ENCODE data around the gene PDHB. TPM values are rescaled to one million over a fixed set of nuclear protein-coding genes. Genes with fewer than 3 reads are reported as not detected.
"Not testable (repeated sequence)": the region's sequence is repeated elsewhere in the genome, so short reads cannot be mapped to it uniquely, and the experiment has no call there.

Gene PDHB
- total RNA-seq = 52.6 TPM

DNA sequence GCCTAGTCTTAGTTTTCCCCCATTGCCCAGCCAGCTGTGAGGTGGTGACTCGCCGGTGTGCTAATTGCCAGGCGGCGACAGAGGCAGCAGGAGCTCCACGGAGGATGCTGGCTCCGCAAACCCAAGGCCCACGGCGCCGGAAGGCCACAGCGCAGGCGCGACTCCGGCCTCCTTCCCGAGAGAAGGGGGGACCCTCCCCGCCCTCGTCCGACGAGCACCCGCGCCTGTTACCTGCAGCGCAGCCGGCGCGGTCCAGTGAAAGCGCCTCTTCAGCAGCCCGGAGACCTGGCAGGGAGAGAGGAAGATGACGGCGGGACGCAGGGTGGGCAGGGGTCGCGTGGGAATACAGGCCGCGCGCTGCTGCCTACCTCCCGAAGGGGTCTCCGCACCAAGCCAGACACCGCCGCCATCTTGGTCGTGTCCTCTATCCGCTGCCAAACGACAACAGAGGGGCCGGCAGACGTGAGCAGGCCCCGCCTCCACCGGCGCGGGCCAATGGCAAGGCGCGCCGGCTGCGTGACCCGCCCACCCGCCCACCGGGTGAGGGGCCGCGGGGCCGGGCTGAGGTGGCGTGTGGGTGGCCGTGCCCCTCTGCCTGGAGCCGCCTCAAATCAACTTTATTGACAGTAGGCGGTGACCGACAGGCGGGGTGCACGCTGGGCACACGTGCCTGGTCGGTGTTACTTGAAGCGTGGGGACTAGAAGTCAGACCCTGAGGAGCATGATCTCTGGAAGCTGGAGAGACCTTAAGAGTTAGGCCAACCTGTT is at the start of gene PDHB:
TSS of gene PDHB (minus strand) at position 433 of the 768 bp plus-strand sequence. CDS start at position 410, 23 bp downstream.
- ATAC-seq = peak; percentile 96

DNA sequence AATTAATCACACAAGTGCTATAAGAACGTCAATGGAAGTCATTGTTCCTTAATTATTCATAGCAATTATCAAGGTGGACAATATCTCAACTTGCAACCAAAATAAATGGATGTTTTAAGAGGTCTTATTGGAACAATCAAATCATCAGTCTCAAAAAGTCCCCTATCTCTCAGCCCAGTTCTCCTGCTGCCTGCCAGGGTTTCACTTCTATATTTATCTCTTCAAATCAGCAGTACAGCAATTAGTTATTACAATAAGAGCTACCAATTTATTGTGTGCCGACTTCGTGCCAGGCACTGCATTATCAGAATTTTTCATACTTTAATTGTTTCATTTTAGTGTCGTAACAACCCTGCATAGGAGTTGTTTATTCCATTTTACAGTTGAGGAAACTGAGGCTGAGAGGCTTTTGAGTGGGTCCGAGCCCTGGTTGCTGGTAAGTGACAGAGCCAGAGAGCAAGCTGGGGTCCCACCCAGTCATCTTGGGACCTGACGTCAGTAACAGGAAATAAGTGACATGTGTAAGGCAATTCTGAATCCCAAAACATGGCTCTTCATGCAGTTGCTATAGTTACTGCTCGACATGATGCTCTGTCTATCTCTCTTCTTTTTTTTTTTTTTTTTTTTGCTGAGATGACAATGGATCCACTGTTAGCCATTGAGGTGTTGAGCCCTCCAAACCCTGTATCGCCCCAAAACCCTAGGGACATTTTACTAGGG is 49.4 kb upstream of the PDHB start:
- no peak for ATAC-seq

DNA sequence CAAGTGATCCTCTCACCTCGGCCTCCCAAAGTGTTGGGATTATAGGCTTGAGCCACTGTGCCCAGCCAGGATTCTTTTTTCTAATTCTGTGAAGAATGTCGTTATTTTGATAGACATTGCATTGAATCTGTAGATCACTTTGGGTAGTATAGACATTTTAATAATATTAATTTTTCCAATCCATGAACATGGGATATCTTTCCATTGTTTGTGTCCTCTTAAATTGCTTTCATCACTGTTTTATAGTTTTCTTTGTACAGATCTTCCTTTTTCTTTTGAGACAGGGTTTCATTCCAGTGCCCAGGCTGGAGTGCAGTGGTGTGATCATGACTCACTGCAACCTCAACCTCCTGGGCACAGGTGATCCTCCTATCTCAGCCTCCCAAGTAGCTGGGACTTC is 46.7 kb upstream of the PDHB start:
- ATAC-seq = no peak

DNA sequence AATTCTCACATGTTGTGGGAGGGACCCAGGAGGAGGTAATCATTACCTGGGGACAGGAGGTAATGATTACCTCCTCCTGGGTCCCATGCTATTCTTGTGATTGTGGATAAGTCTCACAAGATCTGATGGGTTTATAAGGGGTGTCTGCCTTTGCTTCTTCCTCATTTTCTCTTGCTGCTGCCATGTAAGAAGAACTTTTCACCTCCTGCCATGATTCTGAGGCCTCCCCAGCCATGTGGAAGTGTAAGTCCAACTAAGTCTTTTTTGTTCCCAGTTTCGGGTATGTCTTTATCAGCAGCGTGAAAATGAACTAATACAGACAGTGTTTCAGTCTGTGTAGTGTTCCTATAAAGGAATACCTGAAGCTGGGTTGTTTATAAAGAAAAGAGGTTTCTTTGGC is 45.1 kb upstream of the PDHB start:
- no peak for ATAC-seq

DNA sequence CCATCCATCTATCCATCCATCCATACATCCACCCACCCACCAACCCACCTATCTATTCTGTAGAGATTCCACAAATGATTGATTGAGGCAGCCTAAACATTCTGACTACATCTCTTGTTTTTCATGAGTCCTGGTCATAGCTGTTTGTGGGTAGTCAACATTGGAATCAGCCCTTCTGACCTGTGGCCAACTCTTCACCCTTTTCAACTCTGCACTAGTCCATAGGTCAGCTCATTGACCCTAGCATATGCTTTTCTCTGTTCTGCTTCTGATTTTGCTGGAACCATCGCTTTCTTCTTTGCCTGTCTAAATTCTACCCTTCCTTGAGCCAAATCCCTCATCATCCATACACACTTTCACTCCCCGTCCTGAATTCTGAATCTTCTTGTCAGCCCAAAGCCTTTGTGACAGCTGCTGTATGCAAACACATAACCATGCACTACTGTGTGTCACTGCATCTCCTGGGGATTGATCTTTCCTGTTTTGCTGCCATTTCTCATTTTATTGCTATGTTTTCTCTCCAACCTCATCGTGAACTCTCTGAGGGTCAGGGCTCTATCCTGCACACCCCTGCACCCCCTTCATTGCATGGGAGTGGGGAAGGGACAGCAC is 41.4 kb upstream of the PDHB start:
- no peak for ATAC-seq

DNA sequence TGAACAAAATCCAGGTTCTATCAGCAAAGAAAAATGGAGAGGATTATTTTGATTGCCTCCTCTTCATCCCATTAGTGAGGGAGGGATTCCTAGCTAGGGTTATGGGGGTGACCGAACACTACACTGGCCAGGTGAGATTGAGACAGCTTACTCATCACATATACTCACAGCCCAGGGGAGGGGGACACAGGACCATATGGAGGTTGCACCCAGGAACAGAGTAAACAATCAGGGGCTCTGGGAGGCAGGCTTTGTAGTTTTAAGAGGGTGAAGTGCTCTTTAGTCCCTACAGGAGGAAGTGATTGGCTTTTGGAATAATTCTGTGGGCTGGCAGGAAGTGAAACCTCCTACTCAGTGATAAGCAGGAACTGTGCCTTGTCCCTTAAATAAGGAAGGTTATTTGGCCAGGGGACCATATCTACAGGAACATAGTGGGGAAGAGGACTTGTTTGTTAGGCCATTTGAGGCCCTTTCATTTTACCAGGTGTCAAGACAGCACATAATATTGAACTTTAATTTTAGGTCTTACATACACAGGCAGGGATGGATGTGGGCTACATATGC is 40.8 kb upstream of the PDHB start:
- no peak for ATAC-seq

DNA sequence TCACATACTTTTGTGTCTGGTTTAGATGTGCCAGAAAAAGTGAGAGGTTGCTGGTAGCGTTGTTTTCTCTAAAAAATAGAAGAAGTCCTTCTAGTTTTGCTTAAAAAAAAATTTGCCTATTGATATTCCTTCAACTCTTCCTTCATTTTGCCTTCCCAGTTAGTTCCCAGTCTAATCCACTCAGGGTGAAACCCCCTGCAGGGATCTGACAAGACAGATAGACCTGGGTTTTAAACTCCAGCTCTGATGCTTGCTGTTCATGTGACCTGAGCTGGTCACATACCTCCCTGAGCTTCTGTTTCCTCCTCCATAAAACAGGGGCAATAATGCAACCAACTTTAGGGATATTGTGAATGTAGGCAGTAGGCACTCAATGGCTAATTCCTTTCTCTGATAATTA is 39.6 kb upstream of the PDHB start:
- no peak for ATAC-seq

DNA sequence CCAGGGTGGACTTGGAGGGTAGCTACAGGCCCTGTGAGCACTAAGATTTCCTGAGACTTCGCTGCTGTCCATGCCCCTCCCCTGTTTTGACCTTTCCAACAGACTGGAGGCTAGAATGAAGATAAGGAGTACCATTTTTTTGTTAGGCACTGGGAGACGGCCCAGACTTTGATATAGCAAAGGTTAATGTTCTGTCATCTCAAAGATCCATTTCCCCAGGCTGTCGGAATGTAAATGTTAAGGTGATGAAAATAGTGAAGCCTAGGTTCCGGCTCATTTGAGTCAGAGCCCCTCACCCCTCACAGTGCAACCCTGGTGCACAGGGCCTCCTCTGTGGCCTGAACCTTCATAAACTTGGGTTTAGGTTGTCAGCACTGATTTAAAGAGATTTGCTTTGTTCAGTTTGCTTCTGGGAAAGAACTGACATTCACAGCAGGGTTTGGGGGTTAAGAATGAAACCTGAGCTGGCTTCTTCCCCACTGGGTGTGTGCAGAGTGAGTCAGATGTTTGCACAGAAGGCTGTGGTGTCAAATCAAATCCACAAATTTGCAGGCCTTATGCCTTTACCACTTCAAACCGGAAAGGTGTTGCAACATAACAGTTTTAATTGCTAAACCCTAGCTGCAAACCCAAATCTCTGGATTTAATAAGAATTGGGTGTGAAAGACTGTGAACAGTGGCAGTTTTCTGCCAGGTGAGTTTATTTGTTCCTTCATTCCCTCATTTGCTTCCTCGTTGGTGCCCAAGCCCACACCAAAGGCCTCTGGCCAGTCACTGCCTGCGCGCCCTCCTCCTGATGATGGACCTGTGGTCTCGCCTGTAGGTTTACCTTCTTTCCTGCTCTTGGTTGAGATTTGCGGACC is 37.6 kb upstream of the PDHB start:
- peak; percentile 99 for ATAC-seq

DNA sequence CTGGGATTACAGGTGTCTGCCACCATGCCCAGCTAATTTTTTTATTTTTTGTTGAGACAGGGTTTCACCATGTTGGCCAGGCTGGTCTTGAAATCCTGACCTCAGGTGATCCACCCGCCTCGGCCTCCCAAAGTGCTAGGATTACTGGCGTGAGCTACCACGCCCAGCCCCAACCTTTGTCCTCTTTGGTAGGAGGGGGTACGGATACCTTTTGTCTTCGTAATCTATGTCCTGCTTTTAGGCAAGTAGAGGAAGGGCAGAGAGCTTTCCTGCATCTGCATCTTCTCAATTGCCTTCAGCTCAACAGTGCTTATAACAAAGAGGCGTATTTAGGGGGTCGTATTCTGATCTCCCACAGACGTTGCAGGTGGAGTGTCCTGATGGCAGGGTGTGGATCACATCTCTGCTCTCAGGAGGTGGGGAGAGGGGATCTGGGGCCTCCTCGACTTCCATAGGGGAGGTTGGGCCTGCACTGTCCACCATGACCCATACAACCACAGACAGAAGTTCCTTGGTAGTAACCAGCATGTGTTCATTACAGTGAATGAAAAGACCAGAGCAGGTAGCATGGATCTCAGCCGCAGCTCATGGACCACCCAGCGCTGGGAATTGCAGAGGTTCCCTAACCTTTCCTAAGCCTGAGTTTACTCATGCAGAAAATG is 36.9 kb upstream of the PDHB start:
- peak; percentile 5 for ATAC-seq

DNA sequence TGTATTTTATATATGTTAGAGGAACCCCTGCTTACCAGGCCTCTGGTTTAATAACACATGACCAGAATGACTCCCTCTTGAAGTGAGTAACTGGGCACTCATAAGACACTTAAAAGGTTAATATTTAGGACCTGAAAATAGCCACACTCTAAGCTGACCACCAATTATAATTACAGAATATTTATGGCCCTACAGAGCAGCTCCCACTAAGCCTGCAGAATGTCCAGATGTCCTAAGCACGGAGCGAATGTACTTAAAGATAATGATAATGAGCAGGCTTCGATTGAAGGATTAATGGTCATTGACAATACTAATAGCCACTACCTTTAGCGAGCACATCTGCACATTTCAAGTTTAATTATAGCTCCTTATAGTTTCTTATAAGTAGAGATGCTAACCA is 35.5 kb upstream of the PDHB start:
- no peak for ATAC-seq

DNA sequence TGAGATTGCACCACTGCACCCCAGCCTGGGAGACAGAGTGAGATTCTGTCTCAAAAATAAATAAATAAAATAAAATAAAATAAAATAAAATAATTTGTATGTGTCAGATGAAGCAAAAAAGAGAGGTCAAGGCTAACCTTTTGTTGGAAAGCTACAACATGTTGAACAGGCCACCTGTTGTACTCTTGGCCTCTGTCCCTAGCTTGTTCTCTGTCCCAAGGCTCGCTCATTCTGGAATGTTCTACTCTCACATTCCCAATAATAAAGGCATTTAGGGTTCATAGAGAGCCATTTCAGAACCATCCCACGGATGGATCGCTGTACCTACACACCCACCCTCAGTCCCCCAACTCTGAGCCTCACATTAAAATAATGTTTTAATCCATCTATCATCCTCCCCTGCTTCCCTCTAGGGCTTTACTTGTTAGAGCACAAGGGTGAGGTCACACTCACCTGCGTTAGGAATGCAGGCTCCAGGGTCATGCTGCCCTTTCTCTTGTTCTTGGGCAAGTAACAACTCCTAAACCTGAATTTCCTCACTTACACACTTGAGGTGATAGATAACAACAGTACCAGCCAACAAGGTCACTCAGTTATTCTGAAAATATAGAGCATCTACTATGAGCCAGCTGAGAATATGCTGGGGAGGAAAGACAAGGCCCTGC is 33.4 kb upstream of the PDHB start:
- ATAC-seq = no peak

DNA sequence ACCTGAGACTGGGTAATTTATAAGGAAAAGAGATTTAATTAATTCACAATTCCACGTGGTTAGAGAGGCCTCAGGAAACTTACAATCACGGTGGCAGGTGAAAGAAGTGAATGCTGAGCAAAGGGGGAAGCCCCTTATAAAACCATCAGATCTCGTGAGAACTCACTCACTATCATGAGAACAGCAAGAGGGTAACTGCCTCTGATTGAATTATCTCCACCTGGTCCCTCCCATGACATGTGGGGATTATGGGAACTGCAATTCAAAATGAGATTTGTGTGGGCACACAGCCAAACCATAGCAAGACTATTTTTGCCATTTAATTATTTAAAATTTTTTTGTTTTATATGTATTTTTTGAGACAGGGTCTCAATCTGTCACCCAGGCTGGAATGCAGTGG is 31.2 kb upstream of the PDHB start:
- ATAC-seq = no peak

DNA sequence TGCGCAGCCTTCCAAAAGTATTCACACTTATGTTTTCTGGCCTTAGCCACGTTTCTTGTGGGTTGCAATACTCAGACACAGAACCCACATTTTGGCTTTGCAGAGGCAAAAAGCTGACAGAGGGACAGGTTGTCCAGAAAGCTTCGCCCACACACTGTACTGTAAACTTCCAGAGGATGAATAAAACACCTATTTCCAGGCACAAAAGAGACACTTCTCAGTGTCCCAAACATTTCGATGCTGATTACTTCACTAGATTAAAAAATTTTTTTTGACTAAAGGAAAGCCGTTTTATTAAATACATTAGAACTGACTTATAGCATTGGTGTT is 30.3 kb upstream of the PDHB start:
- ATAC-seq = no peak

DNA sequence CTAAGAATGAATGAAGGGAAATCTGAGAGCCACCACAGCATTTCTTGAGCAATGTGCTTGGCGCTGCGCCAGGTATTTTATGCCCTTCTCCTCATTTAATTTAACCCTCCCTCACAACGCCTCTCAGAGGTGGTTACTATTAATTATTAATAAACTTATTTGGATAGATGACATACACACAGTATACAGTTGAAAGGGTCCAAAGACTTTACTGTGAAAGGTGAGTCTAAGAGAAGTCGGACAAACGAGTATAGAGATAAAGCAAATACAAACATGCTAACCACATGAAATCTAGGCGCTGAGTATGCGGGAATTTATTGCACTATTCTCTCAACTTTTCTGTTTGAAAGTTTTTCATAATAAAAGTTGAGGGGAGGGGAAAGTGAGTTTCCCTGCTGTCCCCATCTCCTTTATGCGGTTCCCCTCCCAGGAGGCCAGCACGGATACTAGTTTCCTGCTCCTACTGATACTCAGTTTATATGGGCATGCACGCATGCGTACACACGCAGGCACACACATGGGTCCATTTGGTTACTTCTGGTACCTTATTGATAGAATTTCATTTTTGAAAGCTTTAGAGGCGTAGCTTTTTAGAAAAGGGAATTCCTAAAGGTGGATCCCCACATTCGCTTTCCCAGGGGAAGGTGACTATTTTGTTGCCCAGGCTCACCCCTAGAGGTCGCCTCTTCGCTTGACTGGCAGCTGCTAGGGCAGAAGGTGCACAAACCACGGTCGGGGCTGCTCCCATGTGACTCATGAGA is 29.7 kb upstream of the PDHB start:
- peak; percentile 93 for ATAC-seq

DNA sequence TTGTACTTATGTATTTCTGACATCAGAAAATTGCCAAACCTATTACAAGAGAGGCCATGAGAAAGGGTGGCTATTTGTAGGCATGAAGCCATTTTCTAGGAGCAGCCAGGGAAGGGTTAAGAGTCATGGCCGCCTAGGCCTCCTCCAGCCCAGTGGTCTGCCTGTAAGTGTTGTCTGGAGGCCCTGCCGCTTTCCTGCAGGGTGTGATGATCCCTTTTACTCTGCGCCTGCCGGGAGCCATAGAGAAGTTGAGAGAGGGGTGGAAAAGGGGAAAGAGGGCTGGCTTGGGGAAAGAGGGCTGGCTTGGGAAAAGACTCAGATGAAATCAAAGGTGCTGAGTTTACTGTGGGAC is 29.2 kb upstream of the PDHB start:
- ATAC-seq = no peak

DNA sequence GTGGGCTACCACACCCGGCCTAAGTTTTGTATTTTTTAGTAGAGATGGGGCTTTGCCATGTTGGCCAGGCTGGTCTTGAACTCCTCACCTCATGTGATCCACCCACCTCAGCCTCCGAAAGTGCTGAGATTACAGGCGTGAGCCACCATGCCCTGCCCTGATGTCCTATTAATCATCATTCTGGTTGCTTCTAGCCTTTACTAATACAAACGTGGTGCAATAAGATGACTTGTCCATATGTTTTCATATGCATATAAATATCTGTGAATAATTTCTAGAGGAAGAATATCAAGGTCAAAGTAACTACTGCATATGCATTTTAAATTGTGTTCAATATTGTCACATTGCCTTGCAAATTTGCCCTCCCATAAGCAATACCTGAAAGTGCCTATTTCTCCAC is 25.5 kb upstream of the PDHB start:
- ATAC-seq = peak; percentile 64

DNA sequence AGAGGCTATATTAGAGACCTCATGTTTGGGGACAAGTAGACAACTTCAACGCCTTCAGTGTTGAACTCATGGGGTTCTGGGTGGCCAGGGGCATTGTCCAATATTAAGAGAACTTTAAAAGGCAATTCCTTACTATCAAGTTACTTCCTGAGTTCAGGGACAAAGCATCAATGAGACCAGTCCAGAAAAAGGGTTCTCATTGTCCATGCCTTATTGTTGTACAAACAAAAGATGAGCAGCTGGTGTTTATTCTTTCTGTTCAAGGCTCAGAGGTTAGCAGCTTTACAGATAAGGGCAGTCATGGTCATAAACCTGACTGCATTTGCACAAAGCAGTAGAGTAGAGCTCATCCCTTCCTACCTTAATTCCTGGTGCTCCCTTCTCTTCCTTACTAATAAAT is 18.5 kb upstream of the PDHB start:
- ATAC-seq = no peak

DNA sequence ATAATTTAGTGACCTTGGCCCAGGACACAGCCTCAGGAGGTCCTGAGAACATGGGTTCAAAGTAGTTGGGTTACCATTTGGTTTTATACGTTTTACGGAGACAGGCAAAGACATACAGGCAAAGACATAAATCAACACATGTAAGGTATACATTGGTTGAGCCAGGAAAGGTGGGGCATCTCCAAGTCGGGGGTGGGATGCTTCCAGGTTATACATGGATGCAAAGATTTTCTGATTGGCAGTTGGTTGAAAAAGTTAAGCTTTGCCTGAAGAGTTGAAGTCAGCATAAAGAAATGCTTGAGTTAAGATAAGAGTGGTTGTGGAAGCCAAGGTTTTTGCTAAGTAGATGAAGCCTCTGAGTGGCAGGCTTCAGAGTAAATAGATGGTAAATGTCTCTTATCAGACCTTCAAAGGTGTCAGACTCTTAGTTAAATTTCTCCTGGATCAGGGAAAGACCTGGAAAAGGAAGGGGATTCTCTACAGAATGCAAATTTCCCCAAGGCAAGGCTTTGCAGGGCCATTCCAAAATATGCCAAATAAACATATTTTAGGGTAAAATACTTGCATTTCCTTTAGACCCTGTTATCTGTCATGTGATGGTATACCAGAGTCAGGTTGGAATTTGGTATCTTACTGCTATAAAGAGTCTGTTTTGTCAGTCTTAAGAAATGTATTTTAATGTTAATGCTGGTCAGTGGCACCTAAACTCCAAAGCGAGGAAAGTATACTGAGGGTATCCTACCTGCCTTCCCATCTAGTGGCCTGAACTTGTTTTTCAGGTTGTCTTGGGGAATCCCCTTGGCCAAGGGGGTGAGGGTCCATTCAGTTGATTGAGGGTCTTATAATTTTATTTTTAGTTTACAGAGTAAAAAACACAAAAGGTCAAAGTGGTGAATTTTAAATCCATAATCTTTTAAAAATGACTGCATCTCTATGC is 8.2 kb upstream of the PDHB start:
- ATAC-seq = no peak

DNA sequence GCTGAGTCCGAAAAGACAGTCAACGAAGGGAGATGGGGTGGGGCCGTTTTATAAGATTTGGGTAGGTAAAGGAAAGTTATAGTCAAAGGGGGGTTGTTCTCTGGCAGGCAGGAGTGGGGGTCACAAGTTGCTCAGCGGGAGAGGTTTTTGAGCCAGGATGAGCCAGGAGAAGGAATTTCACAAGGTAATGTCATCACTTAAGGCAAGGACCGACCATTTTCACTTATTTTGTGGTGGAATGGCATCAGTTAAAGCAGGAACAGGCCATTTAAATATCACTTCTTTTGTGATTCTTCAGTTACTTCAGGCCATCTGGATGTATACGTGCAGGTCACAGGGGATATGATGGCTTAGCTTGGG is 7.3 kb upstream of the PDHB start:
- not testable (repeated sequence) for ATAC-seq

DNA sequence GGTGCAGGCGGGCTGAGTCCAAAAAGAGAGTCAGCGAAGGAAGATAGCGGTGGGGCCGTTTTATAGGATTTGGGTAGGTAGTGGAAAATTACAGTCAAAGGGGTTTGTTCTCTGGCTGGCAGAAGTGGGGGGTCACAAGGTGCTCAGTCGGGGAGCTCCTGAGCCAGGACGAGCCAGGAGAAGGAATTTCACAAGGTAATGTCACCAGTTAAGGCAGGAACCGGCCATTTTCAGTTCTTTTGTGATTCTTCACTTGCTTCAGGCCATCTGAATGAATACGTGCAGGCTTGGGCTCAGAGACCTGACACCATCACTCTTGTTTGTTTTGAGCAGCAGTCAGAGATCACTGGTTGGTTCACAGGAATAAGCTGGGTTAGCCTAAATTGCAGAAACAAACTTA is 3.6 kb upstream of the PDHB start:
- ATAC-seq = not testable (repeated sequence)
